GM20000 (cell line): Measurements from ENCODE around the gene CACNB4.

Experiments
- DNase-seq: peaks from one replicate; pipeline ENCODE4 v3.0.0; 2012; ENCODE audit warnings: low spot score
- CTCF ChIP-seq: IDR thresholded peaks from 2 replicates; pipeline ENCODE4 v1.5.1; 2012; ENCODE audit warnings: mild to moderate bottlenecking, control low read depth; ENCODE audit errors: extremely low read depth, missing control alignments

Gene CACNB4

GRCh38 chr2:151855111-151855510 lies 243.7 kb downstream of the CACNB4 start:
- TF ChIP-seq CTCF = no peak
- DNase-seq = no peak

- no peak for DNase-seq
- no peak for TF ChIP-seq CTCF
These were observed 245.6 kb downstream of the CACNB4 start for GRCh38 chr2:151853070-151853758.

DNA sequence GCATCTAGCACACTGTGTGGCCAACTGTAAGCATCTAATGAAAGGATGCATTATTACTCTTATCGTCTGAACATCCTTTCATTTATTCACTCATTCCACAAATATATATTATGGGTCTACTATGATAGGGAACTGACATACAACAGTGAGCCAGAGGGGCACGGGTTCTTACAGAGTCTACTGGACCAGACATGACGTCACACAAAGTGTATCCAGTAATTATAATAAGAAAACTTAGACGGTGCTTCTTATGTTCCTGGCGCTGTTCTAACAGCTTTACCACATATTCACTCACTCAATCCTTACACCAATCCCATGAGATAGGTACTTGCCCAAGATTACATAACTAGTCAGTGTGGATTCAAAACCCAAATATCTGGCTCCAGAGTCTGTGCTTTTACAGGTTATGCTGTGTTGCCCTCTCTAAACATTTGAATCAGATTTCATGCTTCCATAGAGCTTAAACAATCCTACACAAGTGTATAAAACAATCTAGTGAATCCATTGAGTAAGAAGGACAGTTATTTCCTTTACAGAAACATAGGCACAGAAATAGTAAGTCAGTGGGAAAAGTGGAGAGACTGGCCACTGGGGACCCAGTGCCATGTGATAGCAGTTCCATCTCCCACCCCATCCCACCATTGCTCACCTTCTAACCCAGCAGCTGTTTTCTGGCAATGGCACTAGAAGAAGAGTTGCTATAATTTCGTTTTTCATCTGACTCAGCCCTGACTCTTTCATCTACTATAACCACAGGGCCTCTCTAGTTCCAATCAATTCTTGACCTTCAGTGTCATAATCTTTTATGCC lies 246.4 kb downstream of the CACNB4 start:
- no peak for DNase-seq
- TF ChIP-seq CTCF = no peak

GRCh38 chr2:151851761-151852160 lies 247.1 kb downstream of the CACNB4 start:
- TF ChIP-seq CTCF = no peak
- DNase-seq = no peak

- DNase-seq = no peak
These were observed 249.3 kb downstream of the CACNB4 start for GRCh38 chr2:151849413-151850010.

DNA sequence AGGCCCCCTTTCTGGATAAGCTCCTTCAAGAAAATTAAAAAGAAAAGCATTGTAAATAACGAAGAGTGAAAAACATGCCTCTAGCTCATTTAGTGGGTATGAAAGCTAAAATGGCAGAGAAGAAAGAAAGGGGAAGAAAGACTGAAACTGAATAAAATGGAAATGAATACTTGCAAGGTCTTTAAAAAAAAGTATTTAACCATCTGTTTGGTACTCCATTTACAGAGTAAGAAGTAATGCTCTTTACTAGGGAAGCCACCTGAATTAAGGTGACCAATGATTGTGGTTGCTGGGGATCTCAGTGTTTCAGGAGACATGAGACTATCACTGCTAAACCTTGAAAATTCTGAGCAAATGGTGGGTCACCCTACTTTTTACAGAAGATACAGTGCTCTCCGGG lies 253.0 kb downstream of the CACNB4 start:
- no peak for DNase-seq
- no peak for TF ChIP-seq CTCF

More at GRCh38 chr2:151849413-151850010, 249.3 kb downstream of the CACNB4 start:
- TF ChIP-seq CTCF = no peak

- no peak for DNase-seq
- no peak for TF ChIP-seq CTCF
These were observed 253.4 kb downstream of the CACNB4 start for GRCh38 chr2:151845481-151845880.
